ENCODE results near the gene MYO5C.

GRCh38 chr15:52291204-52291603 is 4.4 kb downstream of the MYO5C start:
- TF ChIP-seq MEIS1 (CRISPR knock-in tag; IDR thresholded peaks at IDR 0.05; ENCODE audit: borderline replicate concordance) (no peak), CTCF (CRISPR knock-in tag; IDR thresholded peaks at IDR 0.05) (no peak), HMGXB4 (CRISPR knock-in tag; IDR thresholded peaks at IDR 0.05; ENCODE audit: borderline replicate concordance in 1 of 2, low read depth in 1 of 2) (no peak), ZSCAN20 (CRISPR knock-in tag; IDR thresholded peaks at IDR 0.05; ENCODE audit: borderline replicate concordance) (no peak), ZBTB14 (CRISPR knock-in tag; IDR thresholded peaks at IDR 0.05) (no peak), RNF2 (conservative IDR thresholded peaks at IDR 0.05; ENCODE audit: low read depth) (no peak), IKZF5 (CRISPR knock-in tag; IDR thresholded peaks at IDR 0.05) (no peak)
